ENCODE measurements around the gene SEMA5A. TPM values are rescaled to one million over a fixed set of nuclear protein-coding genes. Genes with fewer than 3 reads are reported as not detected.

SEMA5A gene
- total and polyA plus RNA-seq, 2 of the 8 experiments (the other 6 are each of a cell fraction or from before 2014, with no cell fraction given): 5.3 to 8.9 TPM

DNA sequence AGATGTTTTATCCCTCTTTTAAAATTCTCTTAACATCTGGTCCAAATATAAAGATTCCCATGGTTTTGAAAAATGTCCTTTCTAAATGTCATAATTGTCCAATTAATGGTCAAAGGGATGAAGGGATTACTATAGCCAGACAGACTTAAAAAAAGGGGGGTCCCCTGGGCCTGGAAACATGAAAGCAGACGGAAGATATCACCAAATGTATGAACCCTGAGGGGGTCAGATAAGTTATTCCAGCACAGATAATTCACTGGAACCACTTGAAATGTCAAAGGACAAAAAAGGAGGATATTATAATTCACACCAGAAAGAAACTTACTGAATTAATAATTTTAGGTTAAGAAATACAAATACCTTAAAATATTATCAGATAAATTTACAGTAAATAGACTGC lies 155.8 kb downstream of the SEMA5A start (continued):
- TF ChIP-seq RBBP5 (IDR thresholded peaks at IDR 0.05; ENCODE audit: borderline replicate concordance, low read depth, low read length) (no peak), TAF7 (optimal IDR thresholded peaks at IDR 0.05; ENCODE audit: borderline replicate concordance, low read depth, low read length) (no peak)

Measured in H1 (cell line).